Activated CD8-positive, alpha-beta memory T cell treated with anti-CD3 and anti-CD28 coated beads for 4 hours (primary cell): ENCODE data around the gene IRF9.
A peak's percentile ranks its signal among the peaks of the same experiment; 100 is the strongest.

Experiments used
- DNase-seq, 2 donors: peaks; one replicate each; pipeline ENCODE4 v3.0.0-alpha.2; 2020; ENCODE audit warnings: low read depth in 2 of 2

IRF9 gene

GRCh38 chr14:24147761-24148428 is 13.2 kb upstream of the IRF9 start:
- DNase-seq: no peak

DNA sequence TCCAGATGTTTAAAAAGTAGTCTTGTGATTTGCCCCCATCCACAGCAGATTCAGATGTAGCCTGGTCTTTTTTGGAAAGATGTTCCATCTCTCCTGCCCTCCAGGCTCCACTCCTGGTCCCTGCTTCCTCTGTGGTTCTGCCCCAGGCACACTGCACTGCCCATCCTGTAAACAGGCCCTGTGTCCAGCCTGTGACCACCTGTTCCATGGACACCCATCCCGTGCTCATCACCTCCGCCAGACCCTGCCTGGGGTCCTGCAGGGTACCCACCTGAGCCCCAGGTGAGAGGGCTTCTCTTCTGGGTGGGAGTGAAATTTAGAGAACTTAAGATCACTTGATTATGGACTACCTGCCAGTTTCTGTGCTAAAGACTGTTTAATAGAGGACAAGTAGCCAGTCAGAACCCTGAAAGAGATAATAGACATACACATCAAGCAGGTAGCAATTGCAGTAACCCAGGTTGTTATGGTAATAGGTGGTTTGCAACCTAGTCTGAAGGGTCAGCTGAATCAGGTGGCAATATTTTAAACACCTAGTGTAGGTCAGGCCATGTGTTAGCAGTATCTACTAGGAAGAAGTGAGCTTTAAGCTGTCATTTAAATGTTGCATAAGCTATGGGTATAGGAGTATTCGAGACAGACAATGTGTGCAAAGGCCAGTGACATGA is 11.6 kb upstream of the IRF9 start:
- no peak for DNase-seq

GRCh38 chr14:24150061-24150460 is 11.0 kb upstream of the IRF9 start:
- DNase-seq: no peak

- no peak for DNase-seq
Measured at GRCh38 chr14:24150567-24150966, 10.5 kb upstream of the IRF9 start.

GRCh38 chr14:24150993-24151392 is 10.1 kb upstream of the IRF9 start:
- DNase-seq: no peak

GRCh38 chr14:24151404-24152080 is 9.5 kb upstream of the IRF9 start:
- DNase-seq: no peak

- no peak for DNase-seq
Measured at GRCh38 chr14:24155100-24155499, 6.0 kb upstream of the IRF9 start.

DNA sequence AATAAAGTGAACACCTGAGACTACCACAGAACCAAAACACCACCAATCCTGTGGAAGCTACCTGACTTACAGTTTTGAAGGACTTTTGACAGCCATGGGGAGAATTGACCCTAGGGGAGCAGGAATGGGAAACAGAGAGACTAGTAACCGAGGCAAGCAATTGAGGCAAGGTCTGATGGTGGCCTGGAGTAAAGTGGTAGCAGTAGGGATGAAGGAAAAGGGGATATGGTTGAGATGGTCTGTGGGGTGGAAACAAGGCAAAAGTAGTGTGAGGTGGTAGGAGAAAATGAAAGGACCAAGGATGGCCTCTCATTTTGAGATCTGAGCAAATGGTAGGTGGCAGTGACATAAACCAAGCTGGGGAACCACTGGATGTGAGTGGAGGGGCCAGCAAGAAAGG is 4.2 kb upstream of the IRF9 start:
- DNase-seq: no peak

DNA sequence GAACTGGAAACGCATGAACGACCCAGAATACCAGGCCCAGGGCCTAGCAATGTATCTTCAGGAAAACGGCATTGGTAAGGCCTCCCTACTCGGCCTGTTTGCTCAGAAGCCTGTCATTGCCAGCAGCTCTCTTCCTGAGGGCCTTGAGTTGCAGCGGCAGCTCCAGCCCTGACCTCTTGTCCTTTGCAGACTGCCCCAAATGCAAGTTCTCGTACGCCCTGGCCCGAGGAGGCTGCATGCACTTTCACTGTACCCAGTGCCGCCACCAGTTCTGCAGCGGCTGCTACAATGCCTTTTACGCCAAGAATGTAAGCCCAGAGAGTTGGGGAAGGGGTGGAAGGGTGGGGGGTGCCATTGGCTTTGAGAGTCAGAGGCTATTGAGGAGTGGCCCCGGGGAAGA is 3.7 kb upstream of the IRF9 start:
- no peak for DNase-seq

- no peak for DNase-seq
Measured at GRCh38 chr14:24159777-24160498, 1.1 kb upstream of the IRF9 start.

GRCh38 chr14:24160499-24160849 is 591 bp upstream of the IRF9 start:
- no peak for DNase-seq

GRCh38 chr14:24162093-24162492 is 1.0 kb downstream of the IRF9 start:
- no peak for DNase-seq

DNA sequence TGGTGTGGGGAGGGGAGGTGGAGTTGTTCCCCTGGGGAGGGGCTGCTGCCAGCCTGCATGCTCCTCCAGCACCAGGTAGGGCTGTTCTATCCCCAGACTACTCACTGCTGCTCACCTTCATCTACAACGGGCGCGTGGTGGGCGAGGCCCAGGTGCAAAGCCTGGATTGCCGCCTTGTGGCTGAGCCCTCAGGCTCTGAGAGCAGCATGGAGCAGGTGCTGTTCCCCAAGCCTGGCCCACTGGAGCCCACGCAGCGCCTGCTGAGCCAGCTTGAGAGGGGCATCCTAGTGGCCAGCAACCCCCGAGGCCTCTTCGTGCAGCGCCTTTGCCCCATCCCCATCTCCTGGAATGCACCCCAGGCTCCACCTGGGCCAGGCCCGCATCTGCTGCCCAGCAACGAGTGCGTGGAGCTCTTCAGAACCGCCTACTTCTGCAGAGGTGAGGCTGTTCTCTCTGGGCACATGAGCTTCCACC is 3.5 kb downstream of the IRF9 start:
- no peak for DNase-seq

GRCh38 chr14:24165785-24166184 is 4.7 kb downstream of the IRF9 start:
- DNase-seq: no peak

GRCh38 chr14:24167469-24168114 is 6.5 kb downstream of the IRF9 start:
- DNase-seq: no peak

DNA sequence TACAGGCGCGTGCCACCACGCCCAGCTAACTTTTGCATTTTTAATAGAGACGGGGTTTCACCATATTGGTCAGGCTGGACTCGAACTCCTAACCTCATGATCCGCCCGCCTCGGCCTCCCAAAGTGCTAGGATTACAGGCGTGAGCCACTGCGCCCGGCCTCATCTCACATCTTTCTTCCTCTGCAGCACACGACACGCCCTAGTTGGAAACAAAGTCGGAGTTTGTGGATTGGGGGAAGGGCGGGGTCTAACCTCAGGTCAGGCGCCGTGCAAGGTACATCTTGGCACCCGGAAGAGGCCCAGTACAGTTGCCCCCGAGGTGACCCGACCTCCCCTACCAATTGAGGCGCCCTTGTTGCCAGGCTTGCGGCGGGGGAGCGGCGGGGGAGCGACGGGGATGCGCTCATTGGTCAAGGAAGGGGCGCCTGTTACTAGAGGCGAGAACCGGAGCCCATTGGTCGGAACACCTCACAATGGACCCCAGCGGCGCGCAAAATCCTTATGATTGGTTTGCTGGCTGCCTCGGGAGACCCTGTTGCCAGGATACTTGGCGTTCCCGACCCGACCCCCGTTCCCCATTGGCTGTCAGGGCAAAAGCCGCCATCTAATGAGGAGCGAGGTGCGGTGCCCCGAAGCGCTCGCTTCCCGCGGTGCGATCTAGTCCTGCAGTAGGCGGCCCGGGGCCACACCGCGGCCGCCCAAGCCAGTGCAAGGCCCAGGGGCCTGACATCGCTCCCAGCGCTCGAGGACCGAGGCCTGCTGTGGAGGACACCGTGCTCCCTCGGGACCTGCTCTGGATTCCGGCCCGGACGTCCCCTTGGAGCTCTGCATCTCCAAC is 10.6 kb downstream of the IRF9 start, which contains the start of gene REC8:
Gene REC8 (plus strand): TSS at position 659 of the 839 bp plus-strand sequence. CDS start 473 bp downstream, outside the sequence.
- DNase-seq: peak; percentile 42 to 44

- DNase-seq: no peak
Measured at GRCh38 chr14:24172261-24172860, 11.3 kb downstream of the IRF9 start.

DNA sequence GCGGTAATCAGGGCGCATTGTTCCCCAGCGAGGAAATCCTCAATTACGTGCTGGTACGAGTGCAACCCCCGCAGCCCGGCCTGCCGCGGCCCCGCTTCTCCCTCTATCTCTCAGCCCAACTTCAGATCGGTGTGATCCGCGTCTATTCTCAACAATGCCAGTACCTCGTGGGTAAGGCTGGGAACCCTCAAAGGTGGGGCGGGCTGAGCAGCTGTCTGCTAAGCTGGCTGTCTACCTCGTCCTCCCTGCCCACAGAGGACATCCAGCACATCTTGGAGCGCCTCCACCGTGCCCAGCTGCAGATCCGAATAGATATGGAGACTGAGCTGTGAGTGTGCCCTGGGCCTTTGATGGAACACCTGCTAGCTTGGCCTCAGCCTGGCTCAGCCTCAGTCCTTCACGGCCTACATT is 11.8 kb downstream of the IRF9 start:
- no peak for DNase-seq

- DNase-seq: no peak
Measured at GRCh38 chr14:24176599-24176998, 15.5 kb downstream of the IRF9 start.

DNA sequence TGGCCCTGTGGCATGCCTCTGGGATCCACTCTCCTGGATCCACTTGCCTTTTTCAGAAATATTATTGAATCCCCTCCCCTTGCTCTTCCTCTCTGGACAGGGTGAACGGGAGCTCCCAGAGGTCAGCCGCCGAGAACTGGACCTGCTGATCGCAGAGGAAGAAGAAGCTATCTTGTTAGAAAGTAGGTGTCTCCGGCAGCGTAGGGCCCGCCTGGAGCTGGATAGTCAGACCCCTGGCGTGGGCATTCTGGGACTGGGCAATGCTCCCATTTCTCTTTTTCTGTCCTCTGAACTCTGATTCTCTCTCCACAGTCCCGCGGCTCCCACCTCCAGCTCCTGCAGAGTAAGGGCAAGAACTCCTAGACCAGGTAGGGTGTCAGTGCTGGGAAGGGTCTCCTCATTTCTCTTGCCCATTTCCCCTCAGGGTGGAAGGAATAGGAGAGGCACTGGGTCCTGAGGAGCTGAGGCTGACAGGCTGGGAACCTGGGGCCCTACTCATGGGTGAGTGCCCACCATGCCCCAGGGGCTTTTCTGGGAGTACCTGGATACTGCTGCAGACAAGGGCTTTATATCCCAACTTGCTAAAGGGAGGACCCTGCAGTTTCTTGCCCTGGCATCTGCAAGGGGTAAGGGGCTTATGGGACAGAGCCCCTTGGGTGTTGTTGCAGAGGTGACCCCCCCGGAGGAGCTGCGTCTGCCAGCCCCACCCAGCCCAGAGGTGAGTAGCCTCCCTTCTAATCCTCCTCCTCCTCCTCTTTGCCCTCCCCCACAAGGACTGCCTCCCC is 16.2 kb downstream of the IRF9 start:
- no peak for DNase-seq
